Placental pericyte (primary cell): ENCODE results near the gene FANCM. TPM values are rescaled to one million over a fixed set of nuclear protein-coding genes. Genes with fewer than 3 reads are reported as not detected.
A peak's percentile ranks its signal among the peaks of the same experiment; 100 is the strongest.

Experiments
- small RNA-seq: library from RNA; depleted of rRNA; stranded (forward); fragments of <200 nt; gene quantifications from one replicate; pipeline ENCODE3, GENCODE V24; 2012; ENCODE audit warnings: low replicate concordance
- total RNA-seq: library from RNA; depleted of rRNA; stranded (reverse); fragments of >200 nt; gene quantifications from 2 replicates; pipeline ENCODE4 v1.2.3, GENCODE V29; 2012

The FANCM gene, protein sequence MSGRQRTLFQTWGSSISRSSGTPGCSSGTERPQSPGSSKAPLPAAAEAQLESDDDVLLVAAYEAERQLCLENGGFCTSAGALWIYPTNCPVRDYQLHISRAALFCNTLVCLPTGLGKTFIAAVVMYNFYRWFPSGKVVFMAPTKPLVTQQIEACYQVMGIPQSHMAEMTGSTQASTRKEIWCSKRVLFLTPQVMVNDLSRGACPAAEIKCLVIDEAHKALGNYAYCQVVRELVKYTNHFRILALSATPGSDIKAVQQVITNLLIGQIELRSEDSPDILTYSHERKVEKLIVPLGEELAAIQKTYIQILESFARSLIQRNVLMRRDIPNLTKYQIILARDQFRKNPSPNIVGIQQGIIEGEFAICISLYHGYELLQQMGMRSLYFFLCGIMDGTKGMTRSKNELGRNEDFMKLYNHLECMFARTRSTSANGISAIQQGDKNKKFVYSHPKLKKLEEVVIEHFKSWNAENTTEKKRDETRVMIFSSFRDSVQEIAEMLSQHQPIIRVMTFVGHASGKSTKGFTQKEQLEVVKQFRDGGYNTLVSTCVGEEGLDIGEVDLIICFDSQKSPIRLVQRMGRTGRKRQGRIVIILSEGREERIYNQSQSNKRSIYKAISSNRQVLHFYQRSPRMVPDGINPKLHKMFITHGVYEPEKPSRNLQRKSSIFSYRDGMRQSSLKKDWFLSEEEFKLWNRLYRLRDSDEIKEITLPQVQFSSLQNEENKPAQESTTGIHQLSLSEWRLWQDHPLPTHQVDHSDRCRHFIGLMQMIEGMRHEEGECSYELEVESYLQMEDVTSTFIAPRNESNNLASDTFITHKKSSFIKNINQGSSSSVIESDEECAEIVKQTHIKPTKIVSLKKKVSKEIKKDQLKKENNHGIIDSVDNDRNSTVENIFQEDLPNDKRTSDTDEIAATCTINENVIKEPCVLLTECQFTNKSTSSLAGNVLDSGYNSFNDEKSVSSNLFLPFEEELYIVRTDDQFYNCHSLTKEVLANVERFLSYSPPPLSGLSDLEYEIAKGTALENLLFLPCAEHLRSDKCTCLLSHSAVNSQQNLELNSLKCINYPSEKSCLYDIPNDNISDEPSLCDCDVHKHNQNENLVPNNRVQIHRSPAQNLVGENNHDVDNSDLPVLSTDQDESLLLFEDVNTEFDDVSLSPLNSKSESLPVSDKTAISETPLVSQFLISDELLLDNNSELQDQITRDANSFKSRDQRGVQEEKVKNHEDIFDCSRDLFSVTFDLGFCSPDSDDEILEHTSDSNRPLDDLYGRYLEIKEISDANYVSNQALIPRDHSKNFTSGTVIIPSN (N-terminal part only)
- 2.2 and 17.6 TPM in 2 replicates for total RNA-seq

DNA sequence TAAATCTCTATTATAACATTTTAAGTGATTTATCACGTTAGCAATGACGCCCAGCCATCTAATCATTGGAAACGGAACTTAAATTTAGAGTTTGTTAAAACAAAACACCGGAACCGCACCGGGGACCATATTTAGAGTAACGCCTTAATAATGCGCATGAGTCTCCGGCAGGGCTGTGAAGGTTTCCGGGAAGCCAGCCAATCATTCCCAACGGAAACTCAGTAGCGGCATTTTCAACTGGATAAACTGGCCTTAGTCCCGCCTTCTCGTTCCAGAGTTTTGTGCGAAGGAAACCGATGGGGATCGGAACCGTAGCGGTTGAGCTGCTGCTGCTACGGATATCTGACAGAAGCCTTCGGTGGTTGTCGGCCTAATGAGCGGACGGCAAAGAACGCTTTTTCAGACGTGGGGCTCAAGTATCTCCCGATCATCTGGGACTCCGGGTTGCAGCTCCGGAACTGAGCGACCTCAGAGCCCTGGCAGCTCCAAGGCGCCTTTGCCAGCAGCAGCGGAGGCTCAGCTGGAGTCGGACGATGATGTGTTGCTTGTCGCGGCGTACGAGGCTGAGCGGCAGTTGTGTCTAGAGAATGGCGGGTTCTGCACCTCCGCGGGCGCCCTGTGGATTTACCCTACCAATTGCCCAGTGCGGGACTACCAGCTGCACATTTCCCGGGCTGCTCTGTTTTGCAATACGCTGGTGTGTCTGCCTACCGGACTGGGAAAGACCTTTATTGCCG is at the start of gene FANCM:
Gene FANCM (plus strand): TSS at position 272 of the 737 bp plus-strand sequence. CDS start 102 bp downstream, at position 374.

DNA sequence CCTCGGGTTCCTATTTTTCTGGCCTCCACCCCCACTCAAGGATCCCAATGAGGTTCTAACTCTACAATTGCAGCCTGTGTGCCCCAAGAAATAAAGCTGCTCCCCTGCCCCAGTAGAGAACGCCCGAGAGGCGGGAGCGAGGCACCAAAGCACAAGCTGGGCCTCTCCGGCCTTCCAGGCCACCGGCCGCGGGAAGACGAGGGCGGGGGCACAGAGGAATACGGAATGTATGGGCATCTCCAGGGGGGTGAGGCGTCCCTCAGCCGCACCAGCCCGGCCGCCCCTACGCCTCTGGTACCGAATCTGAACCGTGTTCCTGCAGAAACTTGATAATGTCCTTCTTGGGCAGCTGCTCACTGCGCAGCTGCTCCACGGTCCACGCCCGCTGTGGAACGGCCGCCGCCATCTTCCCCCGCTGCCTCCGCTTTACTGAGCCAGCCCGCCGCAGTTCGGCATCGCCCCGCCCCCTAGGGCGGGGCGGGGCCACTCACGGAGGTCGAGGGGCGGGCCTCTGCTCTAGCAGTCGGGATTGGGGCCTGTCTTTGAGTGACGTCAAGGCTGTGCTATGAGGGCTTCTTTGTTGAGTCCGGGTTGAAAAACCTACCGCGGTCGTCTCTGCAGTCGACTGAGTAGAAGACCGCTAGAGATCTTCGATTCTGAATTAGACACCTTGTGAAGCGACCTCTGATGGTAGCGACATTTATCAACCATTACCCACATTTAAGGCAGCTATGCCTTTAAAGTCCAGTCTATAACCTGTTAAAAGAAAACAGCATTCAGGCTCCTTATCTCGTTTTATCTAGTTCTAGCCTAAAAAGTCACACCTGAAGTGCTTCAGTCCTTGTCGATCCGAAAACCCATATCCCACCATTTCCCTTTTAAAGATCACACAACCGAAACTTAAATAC is 1.4 kb upstream of the FANCM start, which contains the start of gene FKBP3:
Gene FKBP3 (minus strand): TSS at position 431 of the 908 bp plus-strand sequence. CDS start 25 bp downstream, at position 406.

Small RNA genes within 50 kb of the gene (small RNA-seq; reads per million reads assigned to genes)
- gene RF00151 (not detected), gene SNORD127 (17,591 reads per million, percentile 100 among the genes with 10 or more reads in this experiment)

Other genes with a start within 250 kb of the FANCM start
- 10.7 and 12.0 TPM in 2 replicates for gene KLHL28, start 174.0 kb upstream of the FANCM start, total RNA-seq
- gene TOGARAM1, start 173.7 kb upstream of the FANCM start, total RNA-seq: 16.6 and 20.6 TPM in 2 replicates
- 21.7 and 35.2 TPM in 2 replicates for gene PRPF39, start 51.8 kb upstream of the FANCM start, total RNA-seq
- gene FKBP3, start 1.4 kb upstream of the FANCM start, total RNA-seq: 15.1 and 22.8 TPM in 2 replicates
- gene MIS18BP1, start 117.3 kb downstream of the FANCM start, total RNA-seq: 28.9 and 61.0 TPM in 2 replicates